ENCODE measurements around the gene AP2A2.

The AP2A2 gene

GRCh38 chr11:890794-891540 lies 34.7 kb upstream of the AP2A2 start:
- H3K36me3 ChIP-seq (ENCODE audit: control insufficient read depth, low read length), result peaks cover 17% of the 10 kb centered on the region; the same call in 1 of the 2 replicates
- H3K9me2 ChIP-seq (replicated peaks; ENCODE audit: control insufficient read depth, low read length), result no peaks in the 10 kb centered on the region
- H3K4me1 ChIP-seq (ENCODE audit: control insufficient read depth, low read length), result no peaks in the 10 kb centered on the region
- no peak overlapping the region for H3K4me2 ChIP-seq (ENCODE audit: low read length)
- H3K27ac ChIP-seq (ENCODE audit: low read depth, low read length), result no peak overlapping the region
- TF ChIP-seq EZH2phosphoT487 (IDR thresholded peaks at IDR 0.05; ENCODE audit: borderline replicate concordance, low read length) (no peak), CTCF (IDR thresholded peaks at IDR 0.05; ENCODE audit: low read depth, low read length, poor library complexity, severe bottlenecking) (no peak)
- no peaks in the 10 kb centered on the region for H3F3A ChIP-seq (ENCODE audit: control insufficient read depth, insufficient read depth)
- H3K9me3 ChIP-seq (ENCODE audit: control insufficient read depth, insufficient read depth, low read length), result no peaks in the 10 kb centered on the region
- no peaks in the 10 kb centered on the region for H3K79me2 ChIP-seq (ENCODE audit: control insufficient read depth, low read length)
- no peaks in the 10 kb centered on the region for H3K27me3 ChIP-seq (ENCODE audit: control insufficient read depth, low read length)
- no peak overlapping the region for H3K4me3 ChIP-seq (ENCODE audit: low read length)
- H4K20me1 ChIP-seq (ENCODE audit: control insufficient read depth, insufficient read depth, low read depth, low read length), result no peaks in the 10 kb centered on the region

- Histone ChIP-seq H3K27me3 (ENCODE audit: control insufficient read depth, low read length) (no peaks in the 10 kb centered on the region), H3F3A (ENCODE audit: control insufficient read depth, insufficient read depth) (no peaks in the 10 kb centered on the region), H3K4me1 (ENCODE audit: control insufficient read depth, low read length) (no peaks in the 10 kb centered on the region), H3K9me3 (ENCODE audit: control insufficient read depth, insufficient read depth, low read length) (no peaks in the 10 kb centered on the region), H3K27ac (ENCODE audit: low read depth, low read length) (no peak overlapping the region), H4K20me1 (ENCODE audit: control insufficient read depth, insufficient read depth, low read depth, low read length) (no peaks in the 10 kb centered on the region), H3K4me3 (ENCODE audit: low read length) (no peak overlapping the region), H3K79me2 (ENCODE audit: control insufficient read depth, low read length) (no peaks in the 10 kb centered on the region), H3K9me2 (replicated peaks; ENCODE audit: control insufficient read depth, low read length) (no peaks in the 10 kb centered on the region), H3K36me3 (ENCODE audit: control insufficient read depth, low read length) (peaks cover 4% of the 10 kb centered on the region; the same call in 1 of the 2 replicates), H3K4me2 (ENCODE audit: low read length) (no peak overlapping the region)
- no peak for TF ChIP-seq EZH2phosphoT487 (IDR thresholded peaks at IDR 0.05; ENCODE audit: borderline replicate concordance, low read length)
- TF ChIP-seq CTCF (IDR thresholded peaks at IDR 0.05; ENCODE audit: low read depth, low read length, poor library complexity, severe bottlenecking), result no peak
Observed at GRCh38 chr11:893008-893654, 32.5 kb upstream of the AP2A2 start.

GRCh38 chr11:894575-895201 lies 31.0 kb upstream of the AP2A2 start:
- no peaks in the 10 kb centered on the region for H3K27me3 ChIP-seq (ENCODE audit: control insufficient read depth, low read length)
- H3K9me3 ChIP-seq (ENCODE audit: control insufficient read depth, insufficient read depth, low read length), result no peaks in the 10 kb centered on the region
- H3K4me3 ChIP-seq (ENCODE audit: low read length), result no peak overlapping the region
- H3K79me2 ChIP-seq (ENCODE audit: control insufficient read depth, low read length), result no peaks in the 10 kb centered on the region
- no peaks in the 10 kb centered on the region for H3K4me1 ChIP-seq (ENCODE audit: control insufficient read depth, low read length)
- H3F3A ChIP-seq (ENCODE audit: control insufficient read depth, insufficient read depth), result no peaks in the 10 kb centered on the region
- TF ChIP-seq EZH2phosphoT487 (IDR thresholded peaks at IDR 0.05; ENCODE audit: borderline replicate concordance, low read length) (no peak), CTCF (IDR thresholded peaks at IDR 0.05; ENCODE audit: low read depth, low read length, poor library complexity, severe bottlenecking) (peak; percentile 9)
- no peak overlapping the region for H3K27ac ChIP-seq (ENCODE audit: low read depth, low read length)
- H3K4me2 ChIP-seq (ENCODE audit: low read length), result no peak overlapping the region
- peaks cover 16% of the 10 kb centered on the region for H3K36me3 ChIP-seq (ENCODE audit: control insufficient read depth, low read length)
- no peaks in the 10 kb centered on the region for H3K9me2 ChIP-seq (replicated peaks; ENCODE audit: control insufficient read depth, low read length)
- H4K20me1 ChIP-seq (ENCODE audit: control insufficient read depth, insufficient read depth, low read depth, low read length), result no peaks in the 10 kb centered on the region
